GM10248 (cell line): Measurements from ENCODE around the gene TSHR.
A peak's percentile ranks its signal among the peaks of the same experiment; 100 is the strongest.

Source experiments
- CTCF ChIA-PET: fragments of 300-600 bp; sonication (Branson Sonifier 250); formaldehyde crosslinking; extraction: SDS; loops from one replicate; lab custom pipeline; 2021; ENCODE audit warnings: antibody characterized with exemption; lab: Yijun Ruan, JAX
- POLR2A ChIA-PET: fragments of 350-650 bp; sonication (Branson Sonifier 250); formaldehyde crosslinking; extraction: SDS; loops from one replicate; lab custom pipeline; 2020; ENCODE audit warnings: antibody characterized with exemption; lab: Yijun Ruan, JAX
- DNase-seq: peaks from one replicate; pipeline ENCODE4 v3.0.0; 2012; ENCODE audit errors: extremely low spot score
- TF ChIP-seq, protein P1 (sequence below): IDR thresholded peaks from 2 replicates; pipeline ENCODE4 v1.5.1; 2012; ENCODE audit warnings: mild to moderate bottlenecking, low read depth; ENCODE audit errors: extremely low read depth, missing control alignments, control extremely low read depth

TSHR gene

DNA sequence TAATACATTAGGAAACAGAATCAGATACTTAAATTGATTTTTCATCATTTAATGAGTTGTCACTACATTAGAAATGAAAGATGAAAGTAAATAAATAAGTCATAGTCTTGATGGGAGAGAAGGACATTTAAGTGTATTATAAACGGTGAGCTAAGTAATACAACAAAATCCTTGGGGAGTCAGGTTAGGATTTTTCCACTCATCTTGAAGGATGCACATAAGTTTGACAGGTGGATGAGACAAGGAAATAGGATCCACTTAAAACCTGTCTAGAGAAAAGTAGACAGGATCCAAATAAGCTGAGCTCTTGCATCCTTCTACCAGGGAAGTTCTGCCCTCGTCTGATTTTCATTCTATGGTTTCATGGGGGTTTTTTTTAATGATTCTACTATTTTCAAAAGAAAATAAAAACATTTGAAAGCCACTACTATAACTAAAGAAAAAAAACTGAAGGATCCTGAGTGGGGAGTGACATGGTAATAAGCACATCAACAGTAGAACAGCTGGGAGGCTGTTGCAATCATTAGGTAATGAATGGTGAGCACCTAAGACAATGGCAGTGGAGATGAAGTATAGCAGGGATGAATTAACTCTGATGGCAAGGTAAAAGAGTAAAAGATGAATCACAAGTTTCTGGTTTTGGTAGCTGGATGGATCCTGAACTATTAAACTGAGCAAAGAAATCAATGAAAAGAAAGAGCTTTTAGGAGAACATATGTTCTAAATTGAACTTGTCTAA lies 30.9 kb upstream of the TSHR start:
- CTCF ChIA-PET = interaction anchor here (1.2 to 1.3 kb wide), 2 partner anchors 13 to 247 kb away, joined by 3 read pairs; no protein-coding TSS in a partner anchor

DNA sequence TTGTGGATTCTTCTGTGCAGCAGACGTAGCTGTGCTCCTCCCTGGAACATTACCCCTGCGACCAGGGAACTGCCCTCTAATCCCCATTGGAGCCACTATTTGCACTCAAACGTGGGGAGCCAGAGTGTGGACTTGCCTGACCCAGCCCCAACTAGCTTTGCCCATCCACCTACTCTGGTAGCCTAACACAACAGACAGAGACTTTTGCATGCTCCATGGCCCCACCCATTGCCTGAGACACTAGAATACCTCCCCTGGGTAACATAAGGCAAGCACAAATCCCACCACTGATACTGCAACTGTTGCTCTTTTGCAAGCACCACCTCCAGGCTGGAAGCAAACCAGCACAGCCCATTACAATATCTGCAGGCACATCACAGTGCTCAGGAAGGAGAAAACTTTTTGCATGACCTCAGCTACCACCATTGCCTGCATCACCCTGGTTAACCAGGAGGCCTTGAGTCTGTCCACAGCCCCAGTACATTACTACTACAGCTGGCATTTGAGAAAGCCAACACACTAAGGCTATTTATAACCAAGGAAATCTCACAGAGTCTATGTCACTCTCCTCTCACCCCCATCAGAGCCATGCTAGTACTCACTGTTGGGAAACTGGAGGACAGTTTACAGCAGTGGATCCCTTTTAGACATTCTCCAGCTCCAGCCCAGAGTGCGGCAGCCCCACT lies 28.9 kb upstream of the TSHR start:
- TF ChIP-seq, protein P1, sequence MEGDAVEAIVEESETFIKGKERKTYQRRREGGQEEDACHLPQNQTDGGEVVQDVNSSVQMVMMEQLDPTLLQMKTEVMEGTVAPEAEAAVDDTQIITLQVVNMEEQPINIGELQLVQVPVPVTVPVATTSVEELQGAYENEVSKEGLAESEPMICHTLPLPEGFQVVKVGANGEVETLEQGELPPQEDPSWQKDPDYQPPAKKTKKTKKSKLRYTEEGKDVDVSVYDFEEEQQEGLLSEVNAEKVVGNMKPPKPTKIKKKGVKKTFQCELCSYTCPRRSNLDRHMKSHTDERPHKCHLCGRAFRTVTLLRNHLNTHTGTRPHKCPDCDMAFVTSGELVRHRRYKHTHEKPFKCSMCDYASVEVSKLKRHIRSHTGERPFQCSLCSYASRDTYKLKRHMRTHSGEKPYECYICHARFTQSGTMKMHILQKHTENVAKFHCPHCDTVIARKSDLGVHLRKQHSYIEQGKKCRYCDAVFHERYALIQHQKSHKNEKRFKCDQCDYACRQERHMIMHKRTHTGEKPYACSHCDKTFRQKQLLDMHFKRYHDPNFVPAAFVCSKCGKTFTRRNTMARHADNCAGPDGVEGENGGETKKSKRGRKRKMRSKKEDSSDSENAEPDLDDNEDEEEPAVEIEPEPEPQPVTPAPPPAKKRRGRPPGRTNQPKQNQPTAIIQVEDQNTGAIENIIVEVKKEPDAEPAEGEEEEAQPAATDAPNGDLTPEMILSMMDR = no peak
- POLR2A ChIA-PET = no interaction called here
- no peak for DNase-seq
- CTCF ChIA-PET = interaction anchor here (0.8 to 1.0 kb wide), 2 partner anchors 61 to 237 kb away, joined by 3 read pairs; no protein-coding TSS in a partner anchor

More for the DNA sequence above, 30.9 kb upstream of the TSHR start:
- TF ChIP-seq, protein P1 = no peak
- POLR2A ChIA-PET = no interaction called here
- no peak for DNase-seq

DNA sequence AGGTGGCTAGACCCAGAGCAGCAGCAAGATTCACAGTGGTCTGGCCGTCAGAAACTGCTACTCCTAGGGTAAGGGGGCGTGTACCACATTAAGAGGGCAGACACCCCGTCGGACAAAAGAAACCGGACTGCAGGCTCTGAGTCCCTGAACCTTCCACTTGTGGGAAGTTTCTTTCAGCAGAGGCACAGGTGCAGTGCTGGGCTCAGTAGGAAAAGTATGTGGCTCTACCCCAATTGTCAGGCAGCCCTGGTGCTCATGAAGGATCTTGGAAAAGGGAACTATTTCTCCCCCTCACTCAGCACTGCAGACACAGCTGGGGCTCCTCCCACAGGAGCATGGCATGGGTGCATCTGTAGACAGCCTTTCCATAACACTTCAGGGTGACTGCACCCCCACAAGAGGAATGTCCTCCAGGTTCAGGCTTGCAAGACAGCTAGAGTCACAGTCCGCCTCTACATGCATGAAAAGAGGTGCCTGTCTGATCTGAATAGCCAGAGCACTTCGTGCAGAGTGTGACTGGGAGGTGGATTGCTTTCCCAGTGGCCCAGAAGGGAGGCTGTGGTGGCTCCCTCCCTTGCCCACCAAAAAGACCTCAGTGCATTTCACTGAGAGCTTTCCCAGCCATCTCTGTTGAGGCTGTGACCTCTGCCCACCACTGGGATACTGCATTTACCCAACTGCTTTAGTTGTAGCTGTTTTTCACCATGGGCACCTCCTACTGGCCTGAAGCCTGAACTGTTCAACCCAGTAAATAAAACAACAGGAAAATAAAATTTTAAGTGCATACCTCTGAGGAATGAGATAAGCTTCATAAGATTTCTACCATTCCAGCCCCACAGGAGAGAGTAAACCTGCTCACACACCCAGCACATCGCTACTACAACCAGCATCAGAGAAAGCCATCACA lies 28.1 kb upstream of the TSHR start:
- DNase-seq = no peak
- POLR2A ChIA-PET = no interaction called here
- TF ChIP-seq, protein P1 = peak; percentile 13
- CTCF ChIA-PET = no interaction called here

DNA sequence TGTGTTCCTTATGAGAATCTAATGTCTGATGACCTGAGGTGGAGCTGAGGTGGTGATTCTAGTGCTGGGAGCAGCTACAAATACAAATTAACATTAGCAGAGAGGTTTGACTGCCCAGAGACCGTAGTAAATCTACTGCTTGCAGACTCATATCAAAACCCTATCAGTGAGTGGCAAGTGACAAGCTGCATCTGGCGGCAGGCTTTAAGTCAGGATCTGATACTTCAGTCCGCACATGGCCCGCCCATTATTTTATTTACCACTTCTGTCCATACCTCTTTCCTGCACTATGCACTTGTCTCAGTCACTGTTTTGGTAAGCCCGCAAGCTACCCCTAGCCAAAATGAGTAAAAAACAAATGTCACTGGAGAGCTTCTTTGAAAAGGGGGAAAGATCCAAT lies 25.3 kb upstream of the TSHR start:
- TF ChIP-seq, protein P1 = no peak
- CTCF ChIA-PET = interaction anchor here (1.0 to 1.8 kb wide), 6 partner anchors 8 to 240 kb away, joined by 3 to 5 read pairs (median 3); no protein-coding TSS in a partner anchor
- DNase-seq = no peak
- POLR2A ChIA-PET = interaction anchor here (1.3 kb wide), 1 partner anchor 291 kb away, joined by 3 read pairs; the partner anchor contains the start of gene GTF2A1

DNA sequence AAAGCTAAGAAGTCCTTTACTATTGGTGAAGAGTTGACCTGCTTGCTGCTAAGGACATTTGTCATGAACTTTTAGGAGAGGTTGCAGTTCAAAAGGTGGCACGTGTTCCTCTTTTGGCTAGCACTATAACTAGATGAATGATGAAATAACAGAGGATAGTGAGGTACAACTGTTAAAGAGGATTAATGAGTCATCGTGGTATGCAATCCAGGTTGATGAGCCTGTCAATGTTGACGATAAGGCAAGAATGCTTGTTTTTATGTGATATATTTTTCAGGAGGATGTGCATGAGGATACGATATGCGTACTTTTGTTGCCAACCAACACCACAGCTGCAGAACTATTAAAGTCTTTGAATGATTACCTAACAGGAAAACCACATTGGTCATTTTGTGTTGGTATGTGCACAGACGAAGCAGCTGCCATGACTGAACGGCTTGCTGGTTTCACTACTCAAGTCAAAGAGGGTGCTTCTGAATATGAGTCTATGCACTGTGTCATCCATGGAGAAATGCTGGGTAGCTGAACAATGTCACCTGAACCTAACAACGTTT lies 24.5 kb upstream of the TSHR start:
- ChIA-PET POLR2A (interaction anchor here (0.5 kb wide), 1 partner anchor 290 kb away, joined by 4 read pairs; the partner anchor contains the start of gene GTF2A1), CTCF (interaction anchor here (1.2 to 1.8 kb wide), 4 partner anchors 23 to 239 kb away, joined by 3 to 5 read pairs (median 4); no protein-coding TSS in a partner anchor)
- TF ChIP-seq, protein P1 = no peak
- peak; percentile 31 for DNase-seq
